CD4-positive, alpha-beta T cell treated with Interleukin-21 for 1 hour (primary cell): Measurements from ENCODE around the gene SPRYD3.

Source experiments
- DNase-seq: peaks from one replicate; pipeline ENCODE4 v3.0.0-alpha.2; 2020

SPRYD3 gene

DNA sequence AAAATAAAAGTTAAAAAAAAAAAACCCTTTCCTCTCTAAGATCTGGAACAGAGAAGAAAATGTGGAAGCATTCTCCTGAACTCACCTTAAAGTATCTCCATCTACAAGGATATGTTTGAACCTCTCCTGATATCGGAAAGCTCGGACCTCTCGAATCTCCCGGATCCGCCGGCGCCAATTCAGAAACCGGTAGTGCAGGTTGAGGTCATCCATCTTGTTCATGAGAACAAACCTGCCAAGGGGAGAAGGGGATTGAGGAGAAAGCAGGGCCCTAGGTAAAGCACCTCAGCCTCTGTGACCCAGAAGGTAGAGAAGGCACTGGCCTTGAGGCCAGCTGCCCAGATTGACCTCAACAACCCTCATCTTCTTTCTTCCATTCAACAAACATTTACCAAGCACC lies 2.2 kb downstream of the SPRYD3 start:
- DNase-seq, result no peak

GRCh38 chr12:53076461-53076860 lies 2.7 kb downstream of the SPRYD3 start:
- DNase-seq, result no peak

- no peak for DNase-seq
Observed at GRCh38 chr12:53074999-53075370, 4.2 kb downstream of the SPRYD3 start.

- no peak for DNase-seq
Observed at GRCh38 chr12:53074283-53074998, 4.7 kb downstream of the SPRYD3 start.

DNA sequence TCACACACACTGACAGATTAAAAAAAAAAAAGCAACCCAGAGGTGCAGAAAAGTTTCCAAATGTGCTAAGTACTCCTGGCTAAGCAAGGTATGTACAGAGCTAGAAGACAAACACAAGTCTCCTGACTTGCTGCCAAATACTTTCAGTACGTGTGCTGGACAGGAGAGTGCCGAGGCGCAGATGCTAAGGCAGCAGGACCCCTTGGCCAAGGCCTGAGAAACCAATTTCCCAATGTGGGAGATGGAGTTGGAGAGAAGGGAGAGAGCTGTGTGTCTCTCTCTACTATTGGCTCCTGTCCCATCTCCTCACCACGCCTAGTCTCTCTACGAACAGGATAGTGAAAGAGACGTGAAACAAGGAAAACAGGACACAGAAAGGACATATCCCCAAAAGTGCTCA lies 5.3 kb downstream of the SPRYD3 start:
- no peak for DNase-seq

DNA sequence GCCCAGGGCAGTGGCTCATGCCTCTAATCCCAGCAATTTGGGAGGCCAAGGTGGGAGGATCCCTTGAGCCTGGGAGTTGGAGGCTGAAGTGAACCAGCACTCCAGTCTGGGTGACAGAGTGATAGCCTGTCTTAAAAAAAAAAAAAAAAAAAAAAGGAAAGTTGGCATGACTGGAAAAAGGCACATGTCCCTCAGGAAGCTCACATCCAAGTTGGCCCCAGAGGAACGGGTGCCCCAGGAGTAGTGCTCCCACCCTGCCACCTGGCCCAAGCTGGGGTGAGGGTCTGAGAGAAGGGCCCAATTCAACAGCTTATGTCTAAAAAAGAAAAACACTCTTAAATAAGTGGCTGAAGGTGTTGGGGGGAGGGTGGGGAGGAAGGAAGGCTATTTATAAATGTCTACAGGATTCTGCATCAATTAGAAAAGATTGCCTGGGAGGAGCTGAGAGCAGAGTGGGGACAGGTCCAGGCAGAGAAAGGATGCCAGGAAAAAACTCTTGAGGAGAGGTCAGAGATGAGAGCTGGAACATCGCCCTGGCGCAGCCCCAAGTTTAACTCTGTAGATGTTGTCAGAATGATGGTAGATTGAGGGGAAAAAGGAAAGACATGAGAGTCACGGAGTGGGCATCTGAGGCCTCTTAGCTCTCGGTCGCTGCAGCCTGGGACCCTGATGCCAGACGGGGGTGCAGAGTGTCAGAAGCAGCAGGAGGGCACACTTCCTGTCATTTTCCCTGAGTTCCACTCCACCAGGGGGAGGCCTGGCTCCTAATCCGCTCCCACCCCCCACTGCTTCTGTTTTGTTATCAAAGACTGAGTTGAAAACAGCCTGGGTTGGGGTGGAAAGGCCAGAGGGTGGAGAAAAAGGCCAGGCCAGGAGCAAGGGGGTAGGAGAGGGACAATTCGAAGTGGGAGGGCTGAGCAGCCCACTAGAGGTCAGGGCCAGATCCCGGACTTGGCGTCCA lies 7.3 kb downstream of the SPRYD3 start:
- DNase-seq, result no peak

DNA sequence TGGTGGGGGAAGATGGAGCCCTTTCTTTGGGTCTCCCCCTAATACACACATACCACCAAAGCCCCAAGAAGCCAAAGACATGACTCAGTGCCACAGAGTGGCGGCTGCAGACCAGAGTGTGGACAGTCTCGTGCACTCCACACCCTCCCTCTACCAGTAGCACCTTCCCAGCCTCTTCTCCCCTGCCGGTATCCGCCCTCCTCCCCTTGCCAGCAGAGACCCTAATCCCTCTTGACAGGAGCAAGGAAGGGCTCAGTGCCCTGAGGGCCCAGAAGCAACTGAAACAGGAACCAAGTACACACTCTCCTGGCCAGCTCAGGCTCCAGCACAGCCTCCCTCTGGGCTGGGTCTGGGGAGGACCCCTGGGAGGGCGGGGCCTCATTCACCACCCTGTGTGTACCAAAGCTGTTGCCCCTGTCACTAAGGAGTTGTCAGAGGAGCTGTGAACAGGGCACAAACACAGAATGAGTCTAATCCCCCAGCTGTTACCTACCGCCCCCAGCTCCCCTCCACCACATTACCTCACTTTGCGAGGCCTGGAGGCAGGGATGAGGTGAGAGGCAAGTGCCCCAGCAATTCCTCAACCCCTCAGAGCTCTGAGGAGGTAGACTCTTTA lies 8.2 kb downstream of the SPRYD3 start:
- DNase-seq, result no peak

DNA sequence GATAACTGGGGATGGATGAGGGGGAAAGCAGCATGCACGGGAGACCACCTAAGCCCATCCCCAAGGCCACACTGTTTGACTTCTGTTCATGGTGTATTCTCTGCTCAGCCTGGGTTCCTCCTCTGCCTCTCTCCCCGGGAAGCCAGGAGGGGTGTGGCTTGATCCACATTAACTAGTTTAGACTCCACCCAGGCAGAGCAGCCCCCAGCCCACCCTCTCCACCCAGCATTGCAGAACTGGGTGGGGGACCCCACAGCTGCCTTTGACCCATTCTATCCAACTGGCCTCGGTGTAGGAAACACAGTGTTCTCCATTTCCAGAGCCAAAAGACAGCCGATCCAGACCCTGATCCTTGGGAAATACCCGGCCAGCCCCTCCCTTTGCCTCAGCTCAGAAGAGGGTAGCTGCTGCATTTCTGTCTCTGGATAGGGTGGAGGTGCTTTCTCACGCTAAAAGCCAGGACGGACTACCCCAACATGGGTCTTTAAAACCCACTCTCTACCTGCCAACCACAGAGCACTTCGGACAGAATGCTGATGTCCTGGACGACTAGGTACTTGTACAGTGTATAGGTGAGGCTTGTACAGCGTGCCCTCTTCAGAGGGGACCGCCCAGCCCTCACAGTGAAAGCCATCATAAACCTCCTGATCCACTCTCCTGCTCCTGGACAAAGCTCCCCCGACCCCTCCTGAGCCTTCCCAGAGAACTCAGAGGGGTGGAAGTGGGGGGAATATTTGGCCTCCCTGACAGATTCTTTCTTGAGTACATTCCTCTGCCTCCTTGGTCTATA lies 9.4 kb downstream of the SPRYD3 start:
- no peak for DNase-seq

- no peak for DNase-seq
Observed at GRCh38 chr12:53068811-53069585, 10.2 kb downstream of the SPRYD3 start.

- no peak for DNase-seq
Observed at GRCh38 chr12:53067993-53068770, 11.0 kb downstream of the SPRYD3 start.

- DNase-seq, result no peak
Observed at GRCh38 chr12:53067074-53067992, 11.9 kb downstream of the SPRYD3 start.

DNA sequence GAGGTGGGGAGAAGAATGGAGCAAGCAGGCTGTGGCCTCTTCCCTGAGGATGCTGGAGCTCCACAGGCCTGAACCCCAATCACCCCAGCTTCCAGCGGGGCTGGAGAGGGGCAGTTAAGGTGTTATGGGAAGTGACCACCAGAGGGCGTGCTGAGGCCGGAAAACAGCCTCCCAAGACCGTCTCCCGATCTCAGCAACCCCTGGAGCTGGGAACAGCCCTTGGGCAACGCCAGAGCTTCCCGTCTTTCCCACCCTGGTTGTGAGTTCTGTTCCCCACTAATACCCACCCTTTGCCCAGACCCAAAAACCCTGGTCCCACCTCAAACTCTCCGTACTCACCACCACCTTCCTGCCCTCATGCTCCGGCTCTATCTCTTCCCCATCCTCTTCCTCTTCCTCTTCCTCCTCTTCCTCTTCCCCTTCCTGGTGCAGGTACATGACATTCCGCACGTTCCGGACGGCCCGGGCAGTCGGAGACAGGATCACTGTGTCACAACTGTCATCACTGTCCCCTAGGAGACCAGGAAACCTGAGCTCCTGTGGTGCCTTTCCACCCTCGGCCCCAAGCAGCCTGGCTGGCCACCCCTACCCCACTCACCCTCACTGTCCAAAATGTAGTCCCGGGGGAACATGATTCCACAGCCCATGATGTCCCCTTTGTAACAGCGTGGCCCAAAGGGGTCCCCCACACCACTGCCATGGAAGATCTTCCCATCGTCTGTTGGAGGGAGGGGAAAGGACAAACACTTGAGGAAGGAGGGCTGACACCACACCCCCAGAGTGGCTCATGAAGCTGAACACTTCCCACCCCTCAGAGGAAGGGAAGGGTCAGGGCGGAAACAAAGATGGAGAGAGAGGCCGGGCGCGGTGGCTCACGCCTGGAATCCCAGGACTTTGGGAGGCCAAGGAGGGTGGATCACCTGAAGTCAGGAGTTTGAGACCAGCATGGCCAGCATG lies 12.9 kb downstream of the SPRYD3 start:
- DNase-seq, result peak; percentile 64

DNA sequence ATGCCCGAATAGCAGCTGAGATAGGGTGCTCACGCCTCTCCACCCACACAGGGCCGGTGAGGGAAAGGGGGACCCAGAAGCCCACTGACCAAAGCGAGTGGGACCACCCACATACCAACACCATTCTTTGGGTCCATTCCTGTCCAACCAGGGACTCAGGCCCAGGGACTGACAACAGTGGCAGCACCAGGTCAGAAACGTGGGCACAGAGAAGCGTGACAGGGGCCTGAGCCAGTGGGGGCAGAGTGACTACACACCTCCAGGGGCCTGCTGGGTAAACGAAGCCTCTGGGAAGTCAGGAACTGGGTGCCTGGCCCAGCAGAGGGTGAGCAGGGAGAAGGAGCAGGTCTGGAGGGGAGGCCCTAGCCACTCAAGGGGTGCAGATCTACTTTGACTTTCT lies 13.7 kb downstream of the SPRYD3 start:
- DNase-seq, result no peak

GRCh38 chr12:53064613-53065436 lies 14.4 kb downstream of the SPRYD3 start:
- DNase-seq, result no peak

DNA sequence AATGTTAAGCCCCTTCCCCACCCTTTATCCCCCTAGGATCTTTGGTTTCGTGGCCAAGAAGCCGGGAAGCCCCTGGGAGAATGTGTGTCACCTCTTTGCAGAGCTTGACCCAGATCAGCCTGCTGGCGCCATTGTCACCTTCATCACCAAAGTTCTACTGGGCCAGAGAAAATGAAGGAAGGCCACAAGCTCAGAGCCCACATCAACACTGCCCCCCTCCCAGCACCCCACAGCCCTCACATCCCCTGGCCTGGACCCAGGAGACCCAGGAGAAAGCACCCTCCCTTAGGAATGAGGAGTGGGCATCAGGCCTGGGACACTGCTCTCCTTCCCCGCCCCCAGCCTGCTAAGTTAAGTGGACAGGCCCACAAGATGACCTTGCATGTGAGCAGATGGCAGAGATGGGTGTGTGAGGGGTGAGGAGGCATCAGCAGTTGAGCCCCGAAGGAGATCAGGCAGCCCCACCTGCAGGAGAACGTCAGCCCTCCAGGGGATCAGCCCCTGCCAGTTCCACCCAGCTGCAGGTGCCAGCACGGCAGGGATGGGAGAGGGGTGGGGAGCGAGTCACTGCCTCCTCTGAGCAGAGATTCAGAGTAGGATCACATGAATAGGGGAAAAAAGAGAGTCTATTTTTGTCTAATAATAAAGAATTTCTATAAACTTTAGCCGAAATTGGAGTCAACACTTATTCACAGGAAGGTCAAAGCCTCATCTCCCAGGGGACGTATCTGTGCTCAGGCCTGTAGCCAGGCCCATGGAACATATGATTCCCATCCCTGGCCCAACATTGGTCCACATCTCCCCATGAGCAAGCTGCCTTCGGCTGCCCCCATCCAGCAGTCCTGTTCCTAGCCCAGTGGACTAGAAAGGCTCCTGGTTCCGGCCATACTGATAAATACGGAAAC lies 15.2 kb downstream of the SPRYD3 start:
- DNase-seq, result no peak

GRCh38 chr12:53062977-53063707 lies 16.0 kb downstream of the SPRYD3 start:
- DNase-seq, result no peak
